ENCODE data around the gene FCER1G.
"Not testable (repeated sequence)": the region's sequence is repeated elsewhere in the genome, so short reads cannot be mapped to it uniquely, and the experiment has no call there.

- TF ChIP-seq POLR2AphosphoS5 (IDR thresholded peaks at IDR 0.05; ENCODE audit: low read depth, low read length); TCF7L2 (IDR thresholded peaks at IDR 0.05; ENCODE audit: low read depth, low read length); REST (IDR thresholded peaks at IDR 0.05; ENCODE audit: insufficient read depth in 1 of 2, low read depth in 2 of 2, low read length in 1 of 2): not testable (repeated sequence)
- TF ChIP-seq, protein P1, sequence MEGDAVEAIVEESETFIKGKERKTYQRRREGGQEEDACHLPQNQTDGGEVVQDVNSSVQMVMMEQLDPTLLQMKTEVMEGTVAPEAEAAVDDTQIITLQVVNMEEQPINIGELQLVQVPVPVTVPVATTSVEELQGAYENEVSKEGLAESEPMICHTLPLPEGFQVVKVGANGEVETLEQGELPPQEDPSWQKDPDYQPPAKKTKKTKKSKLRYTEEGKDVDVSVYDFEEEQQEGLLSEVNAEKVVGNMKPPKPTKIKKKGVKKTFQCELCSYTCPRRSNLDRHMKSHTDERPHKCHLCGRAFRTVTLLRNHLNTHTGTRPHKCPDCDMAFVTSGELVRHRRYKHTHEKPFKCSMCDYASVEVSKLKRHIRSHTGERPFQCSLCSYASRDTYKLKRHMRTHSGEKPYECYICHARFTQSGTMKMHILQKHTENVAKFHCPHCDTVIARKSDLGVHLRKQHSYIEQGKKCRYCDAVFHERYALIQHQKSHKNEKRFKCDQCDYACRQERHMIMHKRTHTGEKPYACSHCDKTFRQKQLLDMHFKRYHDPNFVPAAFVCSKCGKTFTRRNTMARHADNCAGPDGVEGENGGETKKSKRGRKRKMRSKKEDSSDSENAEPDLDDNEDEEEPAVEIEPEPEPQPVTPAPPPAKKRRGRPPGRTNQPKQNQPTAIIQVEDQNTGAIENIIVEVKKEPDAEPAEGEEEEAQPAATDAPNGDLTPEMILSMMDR (IDR thresholded peaks at IDR 0.05): not testable (repeated sequence)
Measured at GRCh38 chr1:161250100-161250499, 35.0 kb downstream of the FCER1G start.
